ENCODE measurements around the gene SIPA1L3.
"Not testable (repeated sequence)": the region's sequence is repeated elsewhere in the genome, so short reads cannot be mapped to it uniquely, and the experiment has no call there.

The SIPA1L3 gene

GRCh38 chr19:37909661-37910199 is 2.7 kb downstream of the SIPA1L3 start:
- peak overlapping the region; percentile 92 for H3K4me3 ChIP-seq (replicated peaks; ENCODE audit: low read depth, low read length)
- no peak for DNase-seq (ENCODE audit: extremely low read depth, low read depth)
- TF ChIP-seq, protein P1, sequence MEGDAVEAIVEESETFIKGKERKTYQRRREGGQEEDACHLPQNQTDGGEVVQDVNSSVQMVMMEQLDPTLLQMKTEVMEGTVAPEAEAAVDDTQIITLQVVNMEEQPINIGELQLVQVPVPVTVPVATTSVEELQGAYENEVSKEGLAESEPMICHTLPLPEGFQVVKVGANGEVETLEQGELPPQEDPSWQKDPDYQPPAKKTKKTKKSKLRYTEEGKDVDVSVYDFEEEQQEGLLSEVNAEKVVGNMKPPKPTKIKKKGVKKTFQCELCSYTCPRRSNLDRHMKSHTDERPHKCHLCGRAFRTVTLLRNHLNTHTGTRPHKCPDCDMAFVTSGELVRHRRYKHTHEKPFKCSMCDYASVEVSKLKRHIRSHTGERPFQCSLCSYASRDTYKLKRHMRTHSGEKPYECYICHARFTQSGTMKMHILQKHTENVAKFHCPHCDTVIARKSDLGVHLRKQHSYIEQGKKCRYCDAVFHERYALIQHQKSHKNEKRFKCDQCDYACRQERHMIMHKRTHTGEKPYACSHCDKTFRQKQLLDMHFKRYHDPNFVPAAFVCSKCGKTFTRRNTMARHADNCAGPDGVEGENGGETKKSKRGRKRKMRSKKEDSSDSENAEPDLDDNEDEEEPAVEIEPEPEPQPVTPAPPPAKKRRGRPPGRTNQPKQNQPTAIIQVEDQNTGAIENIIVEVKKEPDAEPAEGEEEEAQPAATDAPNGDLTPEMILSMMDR (IDR thresholded peaks at IDR 0.05; ENCODE audit: low read depth, low read length, missing control alignments), result no peak

- TF ChIP-seq, protein P1 (IDR thresholded peaks at IDR 0.05; ENCODE audit: low read depth, low read length, missing control alignments), result no peak
- H3K4me3 ChIP-seq (replicated peaks; ENCODE audit: low read depth, low read length), result no peak overlapping the region
- no peak for DNase-seq (ENCODE audit: extremely low read depth, low read depth)
These were observed 7.9 kb downstream of the SIPA1L3 start for GRCh38 chr19:37914908-37915307.

- DNase-seq (ENCODE audit: extremely low read depth, low read depth), result no peak
- H3K4me3 ChIP-seq (replicated peaks; ENCODE audit: low read depth, low read length), result no peak overlapping the region
- TF ChIP-seq, protein P1 (IDR thresholded peaks at IDR 0.05; ENCODE audit: low read depth, low read length, missing control alignments), result no peak
These were observed 13.8 kb downstream of the SIPA1L3 start for GRCh38 chr19:37920591-37921450.

DNA sequence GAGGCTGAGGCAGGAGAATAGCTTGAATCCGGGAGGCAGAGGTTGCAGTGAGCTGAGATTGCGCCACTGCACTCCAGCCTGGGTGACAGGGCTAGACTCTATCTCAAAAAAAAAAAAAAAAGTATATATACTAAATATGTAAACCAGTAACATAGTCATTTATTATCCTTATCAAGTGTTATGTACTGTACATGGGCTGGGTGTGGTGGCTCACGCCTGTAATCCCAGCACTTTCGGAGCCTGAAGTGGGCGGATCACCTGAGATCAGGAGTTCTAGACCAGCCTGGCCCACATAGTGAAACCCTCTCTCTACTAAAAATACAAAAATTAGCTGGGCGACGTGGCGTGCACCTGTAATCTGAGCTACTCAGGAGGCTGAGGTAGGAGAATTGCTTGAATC is 17.6 kb downstream of the SIPA1L3 start:
- not testable (repeated sequence) for DNase-seq (ENCODE audit: extremely low read depth, low read depth); H3K4me3 ChIP-seq (replicated peaks; ENCODE audit: low read depth, low read length)

DNA sequence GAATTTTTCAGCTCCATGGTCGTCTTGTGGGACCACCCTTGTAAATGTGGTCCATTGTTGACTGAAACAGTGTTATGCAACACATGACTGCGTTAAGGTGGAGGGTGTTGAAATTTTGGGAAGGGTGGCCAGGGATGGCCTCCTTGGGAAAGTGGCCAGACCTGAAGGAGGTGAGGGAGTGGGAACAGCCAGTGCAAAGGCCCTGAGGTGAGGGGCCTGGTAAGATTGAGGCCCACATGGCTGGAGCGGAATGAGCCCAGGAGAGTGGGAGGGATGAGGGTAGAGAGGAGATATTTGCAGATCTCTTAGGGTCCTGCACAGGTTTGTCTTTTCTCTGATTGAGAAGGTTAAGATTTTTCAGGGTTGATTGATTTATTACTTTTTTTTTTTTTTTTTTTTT is 18.2 kb downstream of the SIPA1L3 start:
- no peak overlapping the region for H3K4me3 ChIP-seq (replicated peaks; ENCODE audit: low read depth, low read length)
- no peak for DNase-seq (ENCODE audit: extremely low read depth, low read depth)
- TF ChIP-seq, protein P1 (IDR thresholded peaks at IDR 0.05; ENCODE audit: low read depth, low read length, missing control alignments), result no peak

- no peak overlapping the region for H3K4me3 ChIP-seq (replicated peaks; ENCODE audit: low read depth, low read length)
- no peak for DNase-seq (ENCODE audit: extremely low read depth, low read depth)
- TF ChIP-seq, protein P1 (IDR thresholded peaks at IDR 0.05; ENCODE audit: low read depth, low read length, missing control alignments), result no peak
These were observed 19.2 kb downstream of the SIPA1L3 start for GRCh38 chr19:37926255-37926654.

DNA sequence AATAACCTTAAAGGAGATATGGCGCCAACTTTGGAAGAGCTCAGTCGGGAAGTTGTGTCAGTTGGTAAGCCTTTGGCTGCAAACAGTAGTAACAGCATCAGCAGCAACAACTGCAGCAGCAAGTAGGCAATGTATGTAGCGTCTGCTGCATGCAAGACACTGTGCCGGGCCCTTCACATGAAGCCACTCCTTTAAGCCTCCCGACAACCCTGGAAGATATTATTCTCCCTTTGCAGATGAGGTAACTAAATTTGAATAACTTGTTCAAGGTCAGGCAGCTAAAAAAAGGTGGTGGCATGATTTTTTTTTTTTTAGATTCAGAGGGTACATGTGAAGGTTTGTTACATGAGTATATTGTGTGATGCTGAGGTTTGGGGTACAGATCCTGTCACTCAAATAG is 19.7 kb downstream of the SIPA1L3 start:
- TF ChIP-seq, protein P1 (IDR thresholded peaks at IDR 0.05; ENCODE audit: low read depth, low read length, missing control alignments), result no peak

More for the DNA sequence above, 19.7 kb downstream of the SIPA1L3 start:
- no peak for DNase-seq (ENCODE audit: extremely low read depth, low read depth)
- no peak overlapping the region for H3K4me3 ChIP-seq (replicated peaks; ENCODE audit: low read depth, low read length)

Data from HFF-Myc (cell line).